ENCODE data around the gene PPP1R15A.

GRCh38 chr19:48870048-48870447 is 2.2 kb upstream of the PPP1R15A start:
- no peak for TF ChIP-seq GATA3 (IDR thresholded peaks at IDR 0.05; ENCODE audit: low read depth, low read length)
- no peak for TF ChIP-seq GATA2 (IDR thresholded peaks at IDR 0.05; ENCODE audit: low read depth, low read length)

All from SH-SY5Y (cell line).